ENCODE measurements around the gene NPBWR2. TPM values are rescaled to one million over a fixed set of nuclear protein-coding genes. Genes with fewer than 3 reads are reported as not detected.

NPBWR2 gene
- total RNA-seq, 4 donors from 2014 or later, result not detected

- H3K27me3 ChIP-seq, result peaks cover 0 to 6% of the 10 kb centered on the region in 2 donors
Observed at GRCh38 chr20:64086801-64087200, 20.6 kb downstream of the NPBWR2 start.

GRCh38 chr20:64084685-64085152 is 22.6 kb downstream of the NPBWR2 start:
- intact Hi-C loops (cut with DNase I; ENCODE audit: low total_unique reads), result no loop called here
- peaks cover 0 to 6% of the 10 kb centered on the region in 2 donors for H3K4me1 ChIP-seq
- no peak overlapping the region for H3K4me3 ChIP-seq
- no peaks in the 10 kb centered on the region for H3K36me3 ChIP-seq
- TF ChIP-seq CTCF (IDR thresholded peaks at IDR 0.05) (no peak), POLR2A (IDR thresholded peaks at IDR 0.05) (no peak)
- H3K9me3 ChIP-seq, result peaks cover 0 to 4% of the 10 kb centered on the region in 2 donors
- H3K27me3 ChIP-seq, result peaks cover 0 to 6% of the 10 kb centered on the region in 2 donors
- no peak for DNase-seq
- no peak overlapping the region for H3K27ac ChIP-seq

More at GRCh38 chr20:64086801-64087200, 20.6 kb downstream of the NPBWR2 start:
- no peak overlapping the region for H3K27ac ChIP-seq
- intact Hi-C loops (cut with DNase I; ENCODE audit: low total_unique reads), result no loop called here
- H3K4me3 ChIP-seq, result no peak overlapping the region
- no peaks in the 10 kb centered on the region for H3K36me3 ChIP-seq
- DNase-seq, result no peak
- TF ChIP-seq POLR2A (IDR thresholded peaks at IDR 0.05) (no peak), CTCF (IDR thresholded peaks at IDR 0.05) (no peak)
- peaks cover 0 to 4% of the 10 kb centered on the region in 2 donors for H3K9me3 ChIP-seq
- H3K4me1 ChIP-seq, result peaks cover 0 to 6% of the 10 kb centered on the region in 2 donors

- peaks cover 0 to 11% of the 10 kb centered on the region in 2 donors for H3K27me3 ChIP-seq
- intact Hi-C loops (cut with DNase I; ENCODE audit: low total_unique reads), result no loop called here
Observed at GRCh38 chr20:64083804-64084684, 23.3 kb downstream of the NPBWR2 start, which contains the start of gene LKAAEAR1. Gene LKAAEAR1, minus strand, starts transcription at chr20:64084398. Its CDS starts 179 bp downstream, at chr20:64084219.

GRCh38 chr20:64083378-64083803 is 24.0 kb downstream of the NPBWR2 start:
- no peak for TF ChIP-seq POLR2A (IDR thresholded peaks at IDR 0.05)
- peak; percentile 35 to 62 (median 56) for TF ChIP-seq CTCF (IDR thresholded peaks at IDR 0.05)
- peaks cover 0 to 4% of the 10 kb centered on the region in 2 donors for H3K9me3 ChIP-seq
- H3K4me3 ChIP-seq, result peak overlapping the region in 1 of 2 donors; percentile 44
- H3K36me3 ChIP-seq, result no peaks in the 10 kb centered on the region
- H3K27ac ChIP-seq, result no peak overlapping the region
- peak in 1 of 2 donors; percentile 45 for DNase-seq
- peaks cover 5 to 16% of the 10 kb centered on the region in 2 donors for H3K4me1 ChIP-seq
- peaks cover 0 to 14% of the 10 kb centered on the region in 2 donors for H3K27me3 ChIP-seq
- intact Hi-C loops (cut with DNase I; ENCODE audit: low total_unique reads), result no loop called here

More at GRCh38 chr20:64083804-64084684, 23.3 kb downstream of the NPBWR2 start, which contains the start of gene LKAAEAR1:
- Histone ChIP-seq H3K36me3 (no peaks in the 10 kb centered on the region), H3K27ac (no peak within 1 kb of the TSS), H3K9me3 (peaks cover 0 to 4% of the 10 kb centered on the region in 2 donors), H3K4me3 (peak within 1 kb of the TSS in 1 of 2 donors; percentile 44), H3K4me1 (peaks cover 5 to 9% of the 10 kb centered on the region in 2 donors)
- no peak for DNase-seq
- TF ChIP-seq POLR2A (IDR thresholded peaks at IDR 0.05), result no peak
- TF ChIP-seq CTCF (IDR thresholded peaks at IDR 0.05), result no peak
